Transverse colon (tissue), 4 donors: Measurements from ENCODE around the gene MTURN. TPM values are rescaled to one million over a fixed set of nuclear protein-coding genes. Genes with fewer than 3 reads are reported as not detected.

Experiments
- DNase-seq: peaks from one replicate; pipeline ENCODE4 v3.0.0-alpha.2; 2019
- H3K27ac ChIP-seq, 4 donors: fragments of 200-600 bp; sonication (generic); 2 replicates each; pipeline ENCODE4 v1.5.1; 2016 to 2018; ENCODE audit warnings: inconsistent platforms in 4 of 4
- H3K27me3 ChIP-seq: fragments of 200-600 bp; sonication (generic); 2 replicates; pipeline ENCODE4 v1.5.1; 2017; ENCODE audit warnings: inconsistent platforms
- H3K36me3 ChIP-seq, 4 donors: fragments of 200-600 bp; sonication (generic); 2 replicates each; pipeline ENCODE4 v1.5.1; 2017 to 2019; ENCODE audit warnings: inconsistent platforms in 4 of 4
- H3K4me1 ChIP-seq, 4 donors: fragments of 200-600 bp; sonication (generic); 2 replicates each; pipeline ENCODE4 v1.5.1; 2017 to 2020; ENCODE audit warnings: inconsistent platforms in 4 of 4
- H3K4me3 ChIP-seq, 4 donors: fragments of 200-600 bp; sonication (generic); 1 replicate in 1 of 4; 2 replicates in 3 of 4; pipeline versions ENCODE4 v1.5.1 to v1.6.1; 2017 to 2019; ENCODE audit warnings: inconsistent platforms in 4 of 4
- H3K9me3 ChIP-seq, 2 donors: fragments of 200-600 bp; sonication (generic); 2 replicates each; pipeline ENCODE4 v1.5.1; 2017 to 2019; ENCODE audit warnings: inconsistent platforms in 2 of 2
- EP300 ChIP-seq: sonication (generic); formaldehyde crosslinking; IDR thresholded peaks from one replicate; pipeline ENCODE4 v1.6.1; 2017; ENCODE audit warnings: antibody characterized with exemption, low read depth
- POLR2A ChIP-seq: fragments of 450-650 bp; IDR thresholded peaks from one replicate; pipeline ENCODE4 v1.6.1; 2016; ENCODE audit warnings: antibody characterized with exemption, mild to moderate bottlenecking, moderate library complexity
- POLR2AphosphoS5 ChIP-seq, 3 donors: sonication (generic); formaldehyde crosslinking; IDR thresholded peaks; one replicate each; pipeline ENCODE4 v1.6.1; 2016; ENCODE audit warnings: antibody characterized with exemption in 3 of 3
- WGBS, 2 donors: methylation state at CpG; one replicate each; pipeline ENCODE4 v1.1.5; 2018; ENCODE audit warnings: low coverage in 1 of 2; 5-methylcytosine and 5-hydroxymethylcytosine counted together
- in situ Hi-C, 4 donors: fragments of 200-750 bp; cut with MboI; loops; one replicate each; pipeline versions ENCODE4 v1.15.0 to v1.15.1; 2017; ENCODE audit warnings: low sequenced_read_pairs in 3 of 4, low pct_ligation_motif_present in 1 of 4, low pct_unique_long_range_greater_than_20kb in 1 of 4
- intact Hi-C: fragments of 100-400 bp; cut with DNase I; formaldehyde crosslinking; loops from one replicate; pipeline ENCODE4 v1.15.1; 2023; ENCODE audit warnings: low total_unique reads
- total RNA-seq, 4 donors: library from RNA; depleted of rRNA; stranded (reverse); fragments of >200 nt; gene quantifications; one replicate each; pipeline ENCODE4 v1.1.0, GENCODE V29; 2016
- TF ChIP-seq, protein P1 (sequence below), 5 experiments: fragments of 200-600 bp in 3 of 5; fragments of 450-650 bp in 2 of 5; sonication (generic) in 3 of 5; IDR thresholded peaks; 1 replicate in 2 of 5; 2 replicates in 3 of 5; pipeline ENCODE4 v1.5.1; 2016 to 2017; ENCODE audit warnings: antibody characterized with exemption in 5 of 5, inconsistent platforms in 3 of 5, mild to moderate bottlenecking in 2 of 5, moderate library complexity in 1 of 5

Gene MTURN
- total RNA-seq, 4 donors from 2014 or later = 7.9 to 28.3 (median 15.0) TPM

- Histone ChIP-seq H3K4me3 (no peak overlapping the region), H3K36me3 (no peaks in the 10 kb centered on the region), H3K9me3 (no peaks in the 10 kb centered on the region), H3K27ac (no peak overlapping the region), H3K27me3 (no peaks in the 10 kb centered on the region), H3K4me1 (peaks cover 0 to 30% (median 20%) of the 10 kb centered on the region in 4 donors)
- no peak for DNase-seq
- in situ Hi-C loops (no loop called here), intact Hi-C loops (no loop called here)
- 58 to 82% methylated on average over 2 to 4 of the region's 4 CpGs for WGBS, 2 donors
- TF ChIP-seq POLR2AphosphoS5 (IDR thresholded peaks at IDR 0.05) = no peak
- no peak for TF ChIP-seq EP300
- TF ChIP-seq POLR2A = no peak
- TF ChIP-seq, protein P1, sequence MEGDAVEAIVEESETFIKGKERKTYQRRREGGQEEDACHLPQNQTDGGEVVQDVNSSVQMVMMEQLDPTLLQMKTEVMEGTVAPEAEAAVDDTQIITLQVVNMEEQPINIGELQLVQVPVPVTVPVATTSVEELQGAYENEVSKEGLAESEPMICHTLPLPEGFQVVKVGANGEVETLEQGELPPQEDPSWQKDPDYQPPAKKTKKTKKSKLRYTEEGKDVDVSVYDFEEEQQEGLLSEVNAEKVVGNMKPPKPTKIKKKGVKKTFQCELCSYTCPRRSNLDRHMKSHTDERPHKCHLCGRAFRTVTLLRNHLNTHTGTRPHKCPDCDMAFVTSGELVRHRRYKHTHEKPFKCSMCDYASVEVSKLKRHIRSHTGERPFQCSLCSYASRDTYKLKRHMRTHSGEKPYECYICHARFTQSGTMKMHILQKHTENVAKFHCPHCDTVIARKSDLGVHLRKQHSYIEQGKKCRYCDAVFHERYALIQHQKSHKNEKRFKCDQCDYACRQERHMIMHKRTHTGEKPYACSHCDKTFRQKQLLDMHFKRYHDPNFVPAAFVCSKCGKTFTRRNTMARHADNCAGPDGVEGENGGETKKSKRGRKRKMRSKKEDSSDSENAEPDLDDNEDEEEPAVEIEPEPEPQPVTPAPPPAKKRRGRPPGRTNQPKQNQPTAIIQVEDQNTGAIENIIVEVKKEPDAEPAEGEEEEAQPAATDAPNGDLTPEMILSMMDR (IDR thresholded peaks at IDR 0.05) = no peak
These were observed 12.4 kb downstream of the MTURN start for GRCh38 chr7:30147223-30147622.

DNA sequence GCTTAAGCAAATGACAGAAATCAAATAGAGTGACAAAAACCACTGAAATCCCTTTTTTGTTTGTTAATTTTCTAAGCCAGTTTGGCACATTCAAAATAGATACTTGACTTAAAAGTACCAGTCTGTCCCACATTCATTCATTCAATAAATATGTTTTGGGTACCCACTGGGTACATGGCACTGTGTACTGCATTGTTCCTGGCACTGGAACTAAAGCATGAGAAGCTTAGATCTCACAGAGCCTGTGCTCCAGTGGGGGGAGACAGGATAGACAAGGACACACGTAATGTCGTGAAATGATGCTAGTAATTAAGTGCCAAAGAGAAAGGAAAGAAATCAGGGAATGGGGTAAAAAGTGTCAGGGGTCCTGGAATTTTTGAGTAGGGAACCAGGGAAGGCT lies 13.0 kb downstream of the MTURN start:
- TF ChIP-seq EP300 (no peak), POLR2A (no peak), POLR2AphosphoS5 (IDR thresholded peaks at IDR 0.05) (no peak)
- TF ChIP-seq, protein P1 (IDR thresholded peaks at IDR 0.05) = no peak
- in situ Hi-C loops = no loop called here
- intact Hi-C loops = no loop called here
- DNase-seq = no peak
- Histone ChIP-seq H3K36me3 (no peaks in the 10 kb centered on the region), H3K4me3 (no peak overlapping the region), H3K4me1 (peaks cover 0 to 24% (median 14%) of the 10 kb centered on the region in 4 donors), H3K9me3 (no peaks in the 10 kb centered on the region), H3K27me3 (no peaks in the 10 kb centered on the region), H3K27ac (no peak overlapping the region)
- 75% methylated on average over 2 of the region's 2 CpGs; no CpG with 5 or more reads in 1 of the 2 donors for WGBS, 2 donors

DNA sequence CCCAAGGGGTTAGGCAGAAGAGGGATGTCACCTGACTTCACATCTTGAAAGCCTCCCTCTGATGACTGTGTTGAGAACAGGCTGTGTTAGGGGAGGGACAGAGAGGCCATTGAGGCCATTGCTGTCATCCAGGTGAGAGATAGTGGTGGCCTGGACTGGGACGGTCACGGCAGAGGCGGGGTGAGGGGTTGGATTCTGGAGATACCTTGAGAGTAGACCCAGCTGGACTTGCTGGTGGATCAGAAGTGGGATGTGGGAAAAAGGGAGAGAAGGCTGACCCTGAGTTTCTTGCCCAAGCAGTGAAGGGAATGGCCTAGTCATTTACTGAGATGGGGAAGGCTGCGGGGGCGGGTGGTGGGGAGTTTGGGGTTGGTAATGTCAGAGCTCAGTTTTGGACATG lies 13.6 kb downstream of the MTURN start:
- in situ Hi-C loops = no loop called here
- DNase-seq = no peak
- Histone ChIP-seq H3K9me3 (no peaks in the 10 kb centered on the region), H3K27ac (no peak overlapping the region), H3K36me3 (no peaks in the 10 kb centered on the region), H3K27me3 (no peaks in the 10 kb centered on the region), H3K4me3 (no peak overlapping the region), H3K4me1 (peaks cover 0 to 18% (median 8%) of the 10 kb centered on the region in 4 donors)
- TF ChIP-seq POLR2A (no peak), EP300 (no peak)
- TF ChIP-seq, protein P1 (IDR thresholded peaks at IDR 0.05) = no peak
- intact Hi-C loops = no loop called here
- 97 to 100% methylated on average over 1 to 5 of the region's 5 CpGs for WGBS, 2 donors

GRCh38 chr7:30148951-30149459 lies 14.2 kb downstream of the MTURN start:
- Histone ChIP-seq H3K9me3 (no peaks in the 10 kb centered on the region), H3K27me3 (no peaks in the 10 kb centered on the region), H3K36me3 (no peaks in the 10 kb centered on the region), H3K27ac (no peak overlapping the region), H3K4me1 (peaks cover 0 to 12% (median 3%) of the 10 kb centered on the region in 4 donors), H3K4me3 (no peak overlapping the region)
- WGBS, 2 donors = 64 to 80% methylated on average over 1 to 13 of the region's 13 CpGs
- in situ Hi-C loops (no loop called here), intact Hi-C loops (no loop called here)
- DNase-seq = no peak
- TF ChIP-seq EP300 (no peak), POLR2A (no peak), POLR2AphosphoS5 (IDR thresholded peaks at IDR 0.05) (no peak)
- TF ChIP-seq, protein P1 (IDR thresholded peaks at IDR 0.05) = no peak
